HG02759 (cell line): ENCODE data around the gene GALNS.

Experiments
- ATAC-seq: cut with Tn5 transposase; IDR thresholded peaks from one replicate; pipeline ENCODE4 v1.9.1; 2021; ENCODE audit warnings: mild to moderate bottlenecking, moderate library complexity; ENCODE audit not compliant: unreplicated experiment

GALNS gene

GRCh38 chr16:88861359-88861758, 4.6 kb upstream of the GALNS start:
- ATAC-seq, result no peak

GRCh38 chr16:88859381-88860091, 2.8 kb upstream of the GALNS start:
- ATAC-seq, result no peak

GRCh38 chr16:88857728-88858339, 1.1 kb upstream of the GALNS start:
- ATAC-seq, result peak; percentile 42

- ATAC-seq, result no peak
Observed at GRCh38 chr16:88856122-88856827, 472 bp downstream of the GALNS start.

GRCh38 chr16:88855736-88856121, 1.0 kb downstream of the GALNS start:
- ATAC-seq, result no peak

GRCh38 chr16:88855176-88855575, 1.6 kb downstream of the GALNS start:
- ATAC-seq, result no peak

- no peak for ATAC-seq
Observed at GRCh38 chr16:88854306-88855111, 2.2 kb downstream of the GALNS start.

- no peak for ATAC-seq
Observed at GRCh38 chr16:88853325-88853941, 3.3 kb downstream of the GALNS start.

DNA sequence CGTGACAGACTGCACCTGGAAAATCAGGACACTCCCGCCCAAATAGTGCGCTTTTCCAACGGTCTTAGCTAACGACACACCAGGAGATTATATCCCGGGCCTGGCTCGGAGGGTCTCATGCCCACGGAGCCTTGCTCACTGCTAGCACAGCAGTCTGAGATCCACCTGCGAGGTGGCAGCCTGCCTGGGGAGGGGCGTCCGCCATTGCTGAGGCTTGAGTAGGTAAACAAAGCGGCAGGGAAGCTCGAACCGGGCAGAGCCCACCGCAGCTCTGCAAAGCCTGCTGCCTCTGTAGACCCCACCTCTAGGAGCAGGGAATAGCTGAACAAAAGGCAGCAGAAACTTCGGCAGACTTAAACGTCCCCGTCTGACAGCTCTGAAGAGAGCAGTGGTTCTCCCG, 5.1 kb downstream of the GALNS start:
- ATAC-seq, result no peak

- ATAC-seq, result no peak
Observed at GRCh38 chr16:88850531-88851199, 6.1 kb downstream of the GALNS start.

GRCh38 chr16:88848557-88848956, 8.2 kb downstream of the GALNS start:
- no peak for ATAC-seq

DNA sequence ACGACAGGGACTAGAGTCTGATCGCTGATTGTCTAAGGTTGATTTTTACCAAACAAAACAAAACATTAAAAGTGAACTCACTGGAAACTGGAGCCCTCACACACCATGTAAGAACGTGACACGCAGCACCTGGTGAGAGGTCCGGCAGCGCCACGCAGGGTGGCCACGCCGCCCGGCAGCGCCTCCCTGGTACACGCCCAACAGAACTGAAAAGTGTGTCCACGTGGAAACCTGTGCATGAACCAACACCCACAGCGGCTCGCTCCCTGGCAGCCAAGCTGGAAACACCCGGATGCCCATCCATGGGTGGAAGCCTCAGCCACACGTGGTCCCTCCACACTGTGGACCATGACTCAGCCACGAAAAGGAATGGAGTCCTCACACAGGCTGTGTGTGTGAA, 9.1 kb downstream of the GALNS start:
- no peak for ATAC-seq

DNA sequence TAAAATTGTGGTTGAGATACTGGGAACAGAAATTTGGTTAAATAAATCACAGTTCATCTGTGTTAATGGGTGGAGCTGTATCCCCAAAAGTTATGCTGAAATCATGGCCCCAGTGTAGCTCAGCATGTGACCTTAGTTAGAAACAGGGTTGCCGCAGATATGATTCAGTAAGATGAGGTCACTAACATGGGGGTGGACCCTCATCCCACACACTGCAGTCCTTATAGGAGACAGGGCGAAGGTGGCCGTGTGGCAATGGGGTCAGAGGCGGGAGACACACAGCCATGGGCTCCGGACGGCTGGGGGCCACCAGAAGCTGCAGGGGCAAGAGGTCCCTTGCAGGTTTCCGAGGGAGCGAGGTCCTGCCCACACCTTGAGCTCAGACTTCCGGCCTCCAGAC, 10.7 kb downstream of the GALNS start:
- no peak for ATAC-seq

GRCh38 chr16:88844419-88845036, 12.2 kb downstream of the GALNS start:
- ATAC-seq, result no peak

DNA sequence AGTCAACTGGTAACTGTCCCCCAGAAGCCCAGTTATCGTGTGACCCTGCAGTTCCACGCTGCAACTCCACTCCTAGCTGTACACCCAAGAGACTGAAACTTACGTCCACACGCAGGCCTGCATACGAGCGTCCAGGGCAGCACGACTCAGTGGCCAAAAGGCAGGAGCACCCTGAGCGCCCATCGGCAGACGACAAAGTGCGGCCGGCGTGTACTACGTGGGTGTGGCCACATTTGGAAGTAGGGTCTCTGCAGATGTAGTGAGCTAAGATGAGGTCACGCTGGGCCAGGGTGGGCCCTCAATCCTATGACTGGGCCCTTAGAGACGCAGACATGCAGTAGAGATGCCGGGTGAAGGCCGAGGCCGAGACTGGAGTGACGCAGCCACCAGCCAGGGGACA, 13.5 kb downstream of the GALNS start:
- ATAC-seq, result no peak

DNA sequence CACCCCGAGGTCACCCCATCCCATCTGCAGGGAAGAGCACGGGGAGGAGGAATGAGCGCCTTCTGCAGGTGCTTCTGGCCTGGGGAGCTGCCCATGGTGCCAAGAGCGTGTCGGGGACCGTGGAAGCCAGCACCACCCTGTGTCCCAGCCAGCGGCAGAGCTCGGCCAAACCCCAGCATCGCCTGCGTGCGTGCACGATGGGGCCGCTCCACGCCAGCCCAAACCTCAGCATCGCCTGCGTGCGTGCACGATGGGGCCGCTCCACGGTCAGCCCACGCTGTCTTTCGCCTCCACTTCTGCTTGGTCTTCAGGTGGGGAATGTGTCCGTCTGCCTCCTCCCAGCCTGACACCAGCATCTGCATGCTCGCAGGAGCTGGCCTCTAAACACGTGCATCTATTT, 13.9 kb downstream of the GALNS start:
- ATAC-seq, result no peak

- no peak for ATAC-seq
Observed at GRCh38 chr16:88842308-88842756, 14.4 kb downstream of the GALNS start.

DNA sequence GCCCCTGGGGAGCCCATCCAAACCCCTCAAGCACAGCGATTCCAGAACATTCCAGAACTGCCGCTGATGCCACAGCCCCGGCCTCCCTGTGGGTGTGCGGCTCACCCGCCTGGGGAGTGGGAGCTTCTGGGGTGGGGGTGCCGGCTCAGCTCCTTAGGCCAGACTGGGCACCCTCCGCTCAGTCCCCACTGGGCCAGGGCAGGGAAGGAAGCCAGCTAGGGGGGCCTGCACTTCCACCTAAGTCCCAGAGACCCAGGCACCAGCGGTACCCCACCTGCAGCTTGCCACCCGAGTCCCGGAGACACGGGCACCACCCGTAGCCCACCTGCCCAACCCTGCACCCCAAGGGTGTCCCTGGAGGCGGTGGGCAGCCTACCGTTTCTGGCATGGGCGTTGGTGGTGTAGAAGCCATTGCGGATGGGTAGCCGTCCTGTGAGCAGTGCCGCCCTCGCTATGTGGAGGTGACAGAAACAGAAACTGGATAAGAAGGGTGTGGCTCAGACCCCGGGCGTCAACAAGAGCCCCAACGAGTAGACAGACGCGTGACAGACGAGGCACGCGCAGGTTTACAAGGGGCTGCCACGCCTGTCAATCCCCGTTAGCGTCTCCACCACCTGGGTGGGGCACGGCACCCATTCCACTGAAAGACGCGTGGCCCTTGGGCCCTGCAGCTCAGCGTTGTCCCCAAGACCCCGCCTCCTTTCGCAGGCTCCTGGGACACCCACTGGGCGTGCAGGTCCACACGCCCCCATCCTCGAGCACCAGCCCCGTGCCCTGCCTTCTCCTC, 15.0 kb downstream of the GALNS start:
- no peak for ATAC-seq

GRCh38 chr16:88840600-88841215, 16.0 kb downstream of the GALNS start:
- no peak for ATAC-seq
